Kidney capillary endothelial cell (primary cell): ENCODE results near the gene EIF4A3.
A peak's percentile ranks its signal among the peaks of the same experiment; 100 is the strongest.

Experiments
- DNase-seq: peaks from one replicate; pipeline ENCODE4 v3.0.0-alpha.2; 2018; ENCODE audit warnings: low spot score

Gene EIF4A3

GRCh38 chr17:80111702-80112470, 35.0 kb downstream of the EIF4A3 start:
- DNase-seq: no peak

DNA sequence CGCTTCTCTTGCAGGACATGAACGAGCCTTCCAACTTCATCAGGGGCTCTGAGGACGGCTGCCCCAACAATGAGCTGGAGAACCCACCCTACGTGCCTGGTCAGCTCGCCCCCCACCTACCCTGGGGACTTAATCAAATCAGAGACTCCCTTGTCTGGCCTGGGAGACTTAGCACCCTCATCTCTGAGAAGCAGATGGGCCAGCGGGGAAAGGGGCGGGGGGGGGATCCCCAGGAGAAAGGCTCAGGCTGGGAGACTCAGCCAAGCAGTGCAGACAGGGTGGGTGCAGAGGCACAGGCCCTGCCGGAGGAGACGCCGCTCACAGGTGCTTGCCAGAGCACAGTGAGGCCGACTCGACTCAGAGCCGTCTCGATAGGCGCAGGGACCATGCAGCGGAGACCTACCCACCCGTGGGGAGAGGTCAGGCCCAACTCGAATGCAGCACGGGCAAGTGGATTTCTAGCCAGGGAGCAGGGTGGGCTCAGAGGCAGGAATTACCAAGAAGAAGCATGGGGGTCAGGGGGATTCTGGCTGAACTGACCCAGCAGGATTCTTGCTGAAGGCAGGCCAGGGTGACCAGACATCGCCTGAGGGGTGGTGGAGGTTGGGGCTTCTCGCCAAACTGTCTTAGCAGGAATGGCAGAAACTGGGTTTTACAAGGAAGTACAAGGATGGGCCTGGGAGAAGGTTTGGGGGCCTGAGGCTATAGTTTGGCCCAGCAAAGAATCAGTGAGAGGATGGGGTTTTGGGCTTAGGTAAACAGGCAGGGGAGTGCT, 35.8 kb downstream of the EIF4A3 start:
- no peak for DNase-seq

DNA sequence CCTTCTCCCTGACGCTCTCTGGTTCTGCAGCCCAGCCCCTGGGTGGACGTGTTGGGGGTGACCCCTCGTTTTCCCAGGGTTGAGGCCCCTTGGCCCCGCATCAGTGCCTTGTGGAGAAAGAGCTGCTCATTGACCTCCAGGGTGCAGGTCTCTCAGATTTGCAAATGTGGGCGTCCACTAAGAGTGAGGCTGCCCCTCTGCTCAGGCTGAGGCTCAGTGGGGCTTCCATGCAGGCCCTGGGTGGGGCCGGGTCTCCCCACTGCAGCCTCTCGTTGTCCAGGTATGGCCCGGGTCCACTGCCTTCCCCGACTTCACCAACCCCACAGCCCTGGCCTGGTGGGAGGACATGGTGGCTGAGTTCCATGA, 36.5 kb downstream of the EIF4A3 start:
- DNase-seq: no peak

- DNase-seq: no peak
These were observed 37.0 kb downstream of the EIF4A3 start for GRCh38 chr17:80109713-80110446.

- DNase-seq: no peak
These were observed 37.8 kb downstream of the EIF4A3 start for GRCh38 chr17:80109066-80109660.

DNA sequence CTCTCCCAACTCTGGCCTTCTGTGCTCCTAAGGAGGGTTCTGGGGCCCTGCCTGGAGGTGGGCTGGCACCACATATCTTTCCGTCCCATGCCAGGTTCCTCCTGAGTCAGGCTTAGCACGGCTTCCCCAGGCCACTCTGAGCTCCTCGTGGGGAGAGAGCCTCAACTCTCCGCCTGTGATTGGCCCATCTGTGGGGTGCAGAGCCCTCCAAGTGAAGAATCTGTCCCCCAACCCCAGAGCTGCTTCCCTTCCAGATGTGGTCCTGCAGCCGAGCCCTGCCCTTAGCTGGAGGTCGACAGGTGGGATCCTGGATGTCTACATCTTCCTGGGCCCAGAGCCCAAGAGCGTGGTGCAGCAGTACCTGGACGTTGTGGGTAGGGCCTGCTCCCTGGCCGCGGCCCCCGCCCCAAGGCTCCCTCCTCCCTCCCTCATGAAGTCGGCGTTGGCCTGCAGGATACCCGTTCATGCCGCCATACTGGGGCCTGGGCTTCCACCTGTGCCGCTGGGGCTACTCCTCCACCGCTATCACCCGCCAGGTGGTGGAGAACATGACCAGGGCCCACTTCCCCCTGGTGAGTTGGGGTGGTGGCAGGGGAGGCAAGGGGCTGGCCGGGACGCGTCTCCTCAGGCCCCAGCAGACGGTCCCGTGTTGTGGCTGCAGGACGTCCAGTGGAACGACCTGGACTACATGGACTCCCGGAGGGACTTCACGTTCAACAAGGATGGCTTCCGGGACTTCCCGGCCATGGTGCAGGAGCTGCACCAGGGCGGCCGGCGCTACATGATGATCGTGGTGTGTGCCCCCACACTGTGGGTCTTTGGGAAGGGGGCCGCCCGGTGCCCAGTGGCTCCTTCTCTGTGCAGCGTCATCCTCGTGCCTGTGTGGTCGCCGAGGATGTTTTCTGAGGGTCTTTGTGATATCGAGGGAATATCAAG, 38.6 kb downstream of the EIF4A3 start:
- no peak for DNase-seq

DNA sequence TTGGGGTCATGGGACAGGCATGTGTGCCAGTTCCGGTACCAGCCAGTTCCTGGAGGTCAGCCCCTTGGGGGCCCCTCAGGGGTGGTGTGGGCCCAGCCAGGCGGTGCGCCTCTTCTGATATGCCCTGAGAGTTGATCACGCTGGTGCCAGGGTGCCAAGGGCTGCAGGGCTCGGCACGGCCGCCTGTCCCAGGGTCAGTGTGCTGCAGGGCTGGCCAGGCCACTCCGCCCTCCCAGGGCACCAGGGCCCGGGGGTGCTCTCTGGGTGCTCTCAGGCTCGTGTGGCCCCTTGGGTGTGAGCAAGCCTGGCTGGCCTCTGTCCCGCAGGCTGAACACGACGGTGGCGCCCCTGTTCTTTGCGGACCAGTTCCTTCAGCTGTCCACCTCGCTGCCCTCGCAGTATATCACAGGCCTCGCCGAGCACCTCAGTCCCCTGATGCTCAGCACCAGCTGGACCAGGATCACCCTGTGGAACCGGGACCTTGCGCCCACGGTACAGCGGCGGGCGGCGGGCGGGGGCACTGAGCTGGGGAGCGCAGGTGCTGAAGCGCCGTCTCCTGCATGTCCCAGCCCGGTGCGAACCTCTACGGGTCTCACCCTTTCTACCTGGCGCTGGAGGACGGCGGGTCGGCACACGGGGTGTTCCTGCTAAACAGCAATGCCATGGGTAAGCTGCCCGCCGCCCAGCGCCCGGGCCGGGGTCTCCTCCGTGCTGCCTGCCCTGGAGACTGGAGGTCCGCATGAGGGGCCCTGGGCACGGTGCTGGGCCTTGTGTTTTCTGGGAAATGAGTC, 39.5 kb downstream of the EIF4A3 start:
- no peak for DNase-seq

DNA sequence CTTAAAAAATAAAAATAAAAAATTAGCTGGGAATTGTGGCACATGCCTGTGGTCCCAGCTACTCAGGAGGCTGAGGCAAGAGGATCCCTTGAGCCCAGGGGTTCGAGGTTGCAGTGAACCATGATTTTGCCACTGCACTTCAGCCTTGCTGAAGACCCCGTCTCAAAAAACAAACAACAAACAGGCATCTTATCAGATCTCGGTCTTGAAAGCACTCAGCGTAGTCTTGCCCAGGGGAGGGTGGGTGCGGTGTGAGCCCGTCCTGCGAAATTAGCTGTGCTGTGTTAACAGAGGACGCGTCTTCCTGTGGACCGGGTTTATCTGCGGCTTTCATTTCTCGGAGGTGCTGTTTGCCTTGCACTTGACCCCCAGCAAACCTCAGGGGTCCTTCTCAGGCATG, 40.2 kb downstream of the EIF4A3 start:
- DNase-seq: no peak

DNA sequence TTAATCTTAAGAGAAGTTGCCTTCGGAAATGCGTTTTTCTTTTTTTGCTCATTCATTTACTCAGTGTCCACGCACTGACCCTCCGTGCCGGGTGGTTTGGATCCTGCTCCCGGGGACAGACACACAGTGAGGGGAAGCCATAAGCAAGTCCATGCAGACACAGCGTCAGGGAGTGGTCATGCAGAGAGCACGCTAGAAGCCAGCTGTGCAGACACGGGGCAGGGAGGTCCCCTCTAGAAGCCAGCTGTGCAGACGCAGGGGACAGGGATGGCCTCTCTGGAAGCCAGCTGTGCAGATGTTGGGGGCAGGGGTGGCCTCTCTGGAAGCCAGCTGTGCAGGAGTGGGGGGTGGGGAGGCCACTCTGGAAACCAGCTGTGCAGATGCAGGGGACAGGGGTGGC, 40.8 kb downstream of the EIF4A3 start:
- DNase-seq: no peak

GRCh38 chr17:80105762-80106161, 41.2 kb downstream of the EIF4A3 start:
- DNase-seq: no peak

- no peak for DNase-seq
These were observed 42.0 kb downstream of the EIF4A3 start for GRCh38 chr17:80104956-80105375.

DNA sequence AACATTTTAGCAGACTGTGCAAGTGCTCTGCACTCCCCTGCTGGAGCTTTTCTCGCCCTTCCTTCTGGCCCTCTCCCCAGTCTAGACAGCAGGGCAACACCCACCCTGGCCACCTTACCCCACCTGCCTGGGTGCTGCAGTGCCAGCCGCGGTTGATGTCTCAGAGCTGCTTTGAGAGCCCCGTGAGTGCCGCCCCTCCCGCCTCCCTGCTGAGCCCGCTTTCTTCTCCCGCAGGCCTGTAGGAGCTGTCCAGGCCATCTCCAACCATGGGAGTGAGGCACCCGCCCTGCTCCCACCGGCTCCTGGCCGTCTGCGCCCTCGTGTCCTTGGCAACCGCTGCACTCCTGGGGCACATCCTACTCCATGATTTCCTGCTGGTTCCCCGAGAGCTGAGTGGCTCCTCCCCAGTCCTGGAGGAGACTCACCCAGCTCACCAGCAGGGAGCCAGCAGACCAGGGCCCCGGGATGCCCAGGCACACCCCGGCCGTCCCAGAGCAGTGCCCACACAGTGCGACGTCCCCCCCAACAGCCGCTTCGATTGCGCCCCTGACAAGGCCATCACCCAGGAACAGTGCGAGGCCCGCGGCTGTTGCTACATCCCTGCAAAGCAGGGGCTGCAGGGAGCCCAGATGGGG, 42.5 kb downstream of the EIF4A3 start:
- DNase-seq: peak; percentile 53

DNA sequence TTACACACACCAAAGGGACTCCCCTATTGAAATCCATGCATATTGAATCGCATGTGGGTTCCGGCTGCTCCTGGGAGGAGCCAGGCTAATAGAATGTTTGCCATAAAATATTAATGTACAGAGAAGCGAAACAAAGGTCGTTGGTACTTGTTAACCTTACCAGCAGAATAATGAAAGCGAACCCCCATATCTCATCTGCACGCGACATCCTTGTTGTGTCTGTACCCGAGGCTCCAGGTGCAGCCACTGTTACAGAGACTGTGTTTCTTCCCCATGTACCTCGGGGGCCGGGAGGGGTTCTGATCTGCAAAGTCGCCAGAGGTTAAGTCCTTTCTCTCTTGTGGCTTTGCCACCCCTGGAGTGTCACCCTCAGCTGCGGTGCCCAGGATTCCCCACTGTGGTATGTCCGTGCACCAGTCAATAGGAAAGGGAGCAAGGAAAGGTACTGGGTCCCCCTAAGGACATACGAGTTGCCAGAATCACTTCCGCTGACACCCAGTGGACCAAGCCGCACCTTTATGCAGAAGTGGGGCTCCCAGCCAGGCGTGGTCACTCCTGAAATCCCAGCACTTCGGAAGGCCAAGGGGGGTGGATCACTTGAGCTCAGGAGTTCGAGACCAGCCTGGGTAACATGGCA, 43.4 kb downstream of the EIF4A3 start:
- no peak for DNase-seq

DNA sequence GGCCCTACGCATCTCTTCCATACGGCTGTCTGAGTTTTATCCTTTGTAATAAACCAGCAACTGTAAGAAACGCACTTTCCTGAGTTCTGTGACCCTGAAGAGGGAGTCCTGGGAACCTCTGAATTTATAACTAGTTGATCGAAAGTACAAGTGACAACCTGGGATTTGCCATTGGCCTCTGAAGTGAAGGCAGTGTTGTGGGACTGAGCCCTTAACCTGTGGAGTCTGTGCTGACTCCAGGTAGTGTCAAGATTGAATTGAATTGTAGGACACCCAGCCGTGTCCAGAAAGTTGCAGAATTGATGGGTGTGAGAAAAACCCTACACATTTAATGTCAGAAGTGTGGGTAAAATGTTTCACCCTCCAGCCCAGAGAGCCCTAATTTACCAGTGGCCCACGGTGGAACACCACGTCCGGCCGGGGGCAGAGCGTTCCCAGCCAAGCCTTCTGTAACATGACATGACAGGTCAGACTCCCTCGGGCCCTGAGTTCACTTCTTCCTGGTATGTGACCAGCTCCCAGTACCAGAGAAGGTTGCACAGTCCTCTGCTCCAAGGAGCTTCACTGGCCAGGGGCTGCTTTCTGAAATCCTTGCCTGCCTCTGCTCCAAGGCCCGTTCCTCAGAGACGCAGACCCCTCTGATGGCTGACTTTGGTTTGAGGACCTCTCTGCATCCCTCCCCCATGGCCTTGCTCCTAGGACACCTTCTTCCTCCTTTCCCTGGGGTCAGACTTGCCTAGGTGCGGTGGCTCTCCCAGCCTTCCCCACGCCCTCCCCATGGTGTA, 44.1 kb downstream of the EIF4A3 start:
- no peak for DNase-seq

GRCh38 chr17:80101946-80102663, 44.8 kb downstream of the EIF4A3 start:
- DNase-seq: no peak

DNA sequence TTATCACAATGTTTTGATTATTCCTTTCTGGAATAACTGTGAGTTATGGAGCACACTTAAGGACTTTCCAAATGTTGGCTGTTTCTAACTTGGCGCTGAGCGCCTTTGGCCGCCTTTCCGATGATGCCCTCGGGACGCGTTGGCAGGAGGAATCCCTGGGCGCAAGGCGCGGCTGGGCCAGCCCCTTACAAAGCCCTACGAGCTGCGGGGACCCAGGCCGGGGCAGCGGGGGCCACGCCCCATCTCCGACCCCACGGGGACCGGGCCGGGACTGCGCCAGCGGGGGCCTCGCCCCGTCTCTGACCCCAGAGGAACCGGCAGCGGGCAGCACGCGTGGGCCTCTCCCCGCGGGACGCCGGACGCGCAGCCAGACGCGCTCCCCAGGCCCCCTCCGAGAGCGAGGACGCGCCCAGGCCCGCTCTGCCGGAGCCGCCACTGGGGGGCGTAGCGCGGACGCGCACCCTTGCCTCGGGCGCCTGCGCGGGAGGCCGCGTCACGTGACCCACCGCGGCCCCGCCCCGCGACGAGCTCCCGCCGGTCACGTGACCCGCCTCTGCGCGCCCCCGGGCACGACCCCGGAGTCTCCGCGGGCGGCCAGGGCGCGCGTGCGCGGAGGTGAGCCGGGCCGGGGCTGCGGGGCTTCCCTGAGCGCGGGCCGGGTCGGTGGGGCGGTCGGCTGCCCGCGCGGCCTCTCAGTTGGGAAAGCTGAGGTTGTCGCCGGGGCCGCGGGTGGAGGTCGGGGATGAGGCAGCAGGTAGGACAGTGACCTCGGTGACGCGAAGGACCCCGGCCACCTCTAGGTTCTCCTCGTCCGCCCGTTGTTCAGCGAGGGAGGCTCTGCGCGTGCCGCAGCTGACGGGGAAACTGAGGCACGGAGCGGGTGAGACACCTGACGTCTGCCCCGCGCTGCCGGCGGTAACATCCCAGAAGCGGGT, 45.6 kb downstream of the EIF4A3 start, which contains the start of gene GAA:
GAA (plus strand) TSS at position 571 of the 935 bp plus-strand sequence. CDS start 3,006 bp downstream, outside the sequence.
- DNase-seq: peak; percentile 85

DNA sequence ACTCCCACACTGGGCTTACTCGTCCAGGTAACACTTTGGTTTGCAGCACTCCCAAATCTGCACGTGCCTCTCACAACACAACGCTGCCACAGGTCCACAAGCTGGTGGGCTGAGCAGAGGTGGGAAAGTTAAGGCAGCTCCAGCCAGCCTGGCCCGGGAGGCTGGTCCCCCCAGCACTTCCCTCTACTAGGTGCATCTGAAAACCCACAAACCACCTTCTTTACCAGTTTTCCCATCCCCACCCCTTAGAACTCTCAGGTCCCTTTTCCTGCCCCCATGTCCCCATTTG, 46.9 kb downstream of the EIF4A3 start:
- no peak for DNase-seq
